HepG2 (cell line): Measurements from ENCODE around the gene TTC28. TPM values are rescaled to one million over a fixed set of nuclear protein-coding genes. Genes with fewer than 3 reads are reported as not detected.
A peak's percentile ranks its signal among the peaks of the same experiment; 100 is the strongest.
"Not testable (repeated sequence)": the region's sequence is repeated elsewhere in the genome, so short reads cannot be mapped to it uniquely, and the experiment has no call there.

Experiments
- ATAC-seq: fragments of 200-7000 bp; cut with Tn5 transposase; 3 replicates; pipeline ENCODE4 v1.9.1; 2020; ENCODE audit warnings: mild to moderate bottlenecking, moderate library complexity
- BruUV-seq: library from RNA; stranded (reverse); fragments of 400-500 nt; replicated peaks from 2 replicates; lab custom pipeline; 2021; lab: Mats Ljungman, UMichigan
- CTCF ChIA-PET: fragments of 300-600 bp; formaldehyde crosslinking; extraction: SDS; loops from one replicate; lab custom pipeline; 2021; ENCODE audit warnings: low total read pairs, inconsistent platforms, low intra/inter-chr PET ratio; lab: Yijun Ruan, JAX
- POLR2A ChIA-PET: fragments of 350-600 bp; sonication (Branson Sonifier 250); formaldehyde crosslinking; loops from one replicate; lab custom pipeline; 2020; ENCODE audit warnings: antibody characterized with exemption, inconsistent platforms; lab: Yijun Ruan, JAX
- DNase-seq: peaks from one replicate; pipeline ENCODE4 v3.0.0-alpha.2; 2015; ENCODE audit warnings: low spot score
- FAIRE-seq: peaks from 3 replicates; lab custom pipeline; 2011; peaks lifted over from hg19 to GRCh38; lab: Jason Lieb, UNC
- H2AFZ ChIP-seq: one replicate; pipeline ENCODE4 v1.6.1; 2011; ENCODE audit warnings: low read length, inconsistent platforms
- H3K27ac ChIP-seq: fragments of 300-600 bp; 3 replicates; pipeline ENCODE4 v1.8.0; 2011; ENCODE audit warnings: mixed run types, mild to moderate bottlenecking, mixed read lengths, low read length, inconsistent platforms; ENCODE audit not compliant: insufficient read depth; ENCODE audit errors: extremely low read length
- H3K27me3 ChIP-seq, 2 experiments: fragments of 200-600 bp in 1 of 2; 2 replicates in 1 of 2; 3 replicates in 1 of 2; pipeline versions ENCODE4 v1.6.0 to v1.8.0; 2011; ENCODE audit warnings: low read length in 2 of 2, mild to moderate bottlenecking in 2 of 2, moderate library complexity in 2 of 2, inconsistent platforms in 1 of 2; ENCODE audit not compliant: insufficient read depth in 2 of 2, control insufficient read depth in 1 of 2
- H3K36me3 ChIP-seq, 2 experiments: fragments of 200-600 bp in 1 of 2; replicated peaks in 1 of 2; 2 replicates in 1 of 2; 3 replicates in 1 of 2; pipeline versions ENCODE4 v1.5.1 to v1.8.0; 2011; ENCODE audit warnings: low read length in 2 of 2, inconsistent platforms in 1 of 2; ENCODE audit not compliant: insufficient read depth in 2 of 2, control insufficient read depth in 1 of 2
- H3K4me1 ChIP-seq: 2 replicates; pipeline ENCODE4 v1.5.1; 2012; ENCODE audit warnings: low read length, inconsistent platforms; ENCODE audit not compliant: insufficient read depth
- H3K4me2 ChIP-seq: 2 replicates; pipeline ENCODE4 v1.6.0; 2011; ENCODE audit warnings: low read depth, low read length, inconsistent platforms
- H3K4me3 ChIP-seq, 3 experiments: fragments of 200-600 bp in 1 of 3; sonication (generic), shearing (Covaris generic) in 1 of 3; replicated peaks in 1 of 3; 2 replicates each; pipeline ENCODE4 v1.5.1; 2011 to 2016; ENCODE audit warnings: low read length in 3 of 3, inconsistent platforms in 2 of 3, low read depth in 2 of 3, mild to moderate bottlenecking in 2 of 3, control low read depth in 1 of 3, mixed read lengths in 1 of 3; ENCODE audit not compliant: insufficient read depth in 1 of 3
- H3K79me2 ChIP-seq: one replicate; pipeline ENCODE4 v1.6.1; 2011; ENCODE audit warnings: low read length, inconsistent platforms; ENCODE audit not compliant: insufficient read depth
- H3K9ac ChIP-seq: 2 replicates; pipeline ENCODE4 v1.6.0; 2011; ENCODE audit warnings: mild to moderate bottlenecking, low read depth, low read length, inconsistent platforms; ENCODE audit not compliant: insufficient read depth
- H3K9me3 ChIP-seq: 2 replicates; pipeline ENCODE4 v1.5.1; 2012; ENCODE audit warnings: mild to moderate bottlenecking, low read length
- H4K20me1 ChIP-seq: 2 replicates; pipeline ENCODE4 v1.6.0; 2011; ENCODE audit warnings: inconsistent platforms, mild to moderate bottlenecking, low read length, moderate library complexity; ENCODE audit not compliant: insufficient read depth
- ARID5B ChIP-seq: IDR thresholded peaks from 2 replicates; pipeline ENCODE4 v1.4.0; 2020; ENCODE audit warnings: mild to moderate bottlenecking, missing genetic modification reagents
- ATF3 ChIP-seq: sonication (generic); formaldehyde crosslinking; IDR thresholded peaks from 2 replicates; pipeline ENCODE4 v1.4.0; 2020; ENCODE audit warnings: missing genetic modification reagents
- CREB1 ChIP-seq, 2 experiments: fragments of 450-650 bp in 1 of 2; IDR thresholded peaks; 2 replicates each; pipeline ENCODE4 v1.6.1; 2016 to 2017; ENCODE audit warnings: control low read depth in 1 of 2, mild to moderate bottlenecking in 1 of 2, missing compliant biosample characterization in 1 of 2, missing genetic modification characterization in 1 of 2
- DPF2 ChIP-seq: sonication (generic); formaldehyde crosslinking; IDR thresholded peaks from 2 replicates; pipeline ENCODE4 v1.4.0; 2020; ENCODE audit warnings: mild to moderate bottlenecking, low read depth, missing genetic modification reagents, borderline replicate concordance
- EP300 ChIP-seq, 3 experiments: sonication (generic) in 1 of 3; formaldehyde crosslinking in 1 of 3; IDR thresholded peaks; 2 replicates each; pipeline versions ENCODE4 v1.5.1 to v1.6.1; 2011 to 2020; ENCODE audit warnings: low read depth in 2 of 3, low read length in 2 of 3, borderline replicate concordance in 1 of 3, improper control_type of control experiment in 1 of 3, mild to moderate bottlenecking in 1 of 3, missing genetic modification reagents in 1 of 3, moderate library complexity in 1 of 3
- HHEX ChIP-seq: IDR thresholded peaks from 2 replicates; pipeline ENCODE4 v1.6.1; 2016; ENCODE audit warnings: control low read depth
- HOMEZ ChIP-seq: IDR thresholded peaks from 2 replicates; pipeline ENCODE4 v1.6.1; 2016; ENCODE audit warnings: low read depth
- LCORL ChIP-seq, 2 experiments: fragments of 450-650 bp in 1 of 2; sonication (generic) in 1 of 2; formaldehyde crosslinking in 1 of 2; IDR thresholded peaks; 2 replicates each; pipeline versions ENCODE4 v1.5.0 to v1.6.1; 2017 to 2020; ENCODE audit warnings: antibody characterized with exemption in 1 of 2, missing genetic modification reagents in 1 of 2
- RXRB ChIP-seq: IDR thresholded peaks from 2 replicates; pipeline ENCODE4 v1.6.1; 2016; ENCODE audit warnings: borderline replicate concordance, missing genetic modification reagents, missing compliant biosample characterization
- SAP130 ChIP-seq: IDR thresholded peaks from 2 replicates; pipeline ENCODE4 v1.6.1; 2016; ENCODE audit warnings: low read depth
- SOX6 ChIP-seq, 2 experiments: fragments of 450-650 bp in 1 of 2; sonication (generic) in 1 of 2; formaldehyde crosslinking in 1 of 2; IDR thresholded peaks; 2 replicates each; pipeline versions ENCODE4 v1.4.0 to v1.6.1; 2017 to 2020; ENCODE audit warnings: antibody characterized with exemption in 1 of 2, mild to moderate bottlenecking in 1 of 2, missing genetic modification reagents in 1 of 2
- ZMYM2 ChIP-seq: sonication (generic); formaldehyde crosslinking; IDR thresholded peaks from 2 replicates; pipeline ENCODE4 v1.8.0; 2022; ENCODE audit warnings: mild to moderate bottlenecking, missing genetic modification reagents
- ZNF414 ChIP-seq: sonication (generic); formaldehyde crosslinking; IDR thresholded peaks from 2 replicates; pipeline ENCODE4 v1.5.0; 2020; ENCODE audit warnings: missing genetic modification reagents
- WGBS: methylation state at CpG from one replicate; pipeline ENCODE4 v1.1.6; 2017; ENCODE audit warnings: low lambda C conversion rate; 5-methylcytosine and 5-hydroxymethylcytosine counted together
- in situ Hi-C: cut with HindIII; loops from 2 replicates; pipeline ENCODE4 v1.10.0; 2017; ENCODE audit warnings: low pct_unique_long_range_greater_than_20kb; ENCODE audit not compliant: extremely low pct_ligation_motif_present
- intact Hi-C: fragments of 100-400 bp; cut with micrococcal nuclease; formaldehyde crosslinking; loops from one replicate; pipeline ENCODE4 v1.10.0; 2022; ENCODE audit not compliant: unreplicated experiment
- polyA plus RNA-seq, 8 experiments: library from polyadenylated mRNA; depleted of rRNA in 3 of 8; stranded (reverse) in 7 of 8; unstranded in 1 of 8; fragments of >200 nt; fragmentation: Illumina TruSeq in 4 of 8; extraction: Trizol in 4 of 8; gene quantifications; 2 replicates each; pipeline versions ENCODE4 v1.2.1 to v1.2.3, GENCODE V29; 2011 to 2016; ENCODE audit warnings: low read depth in 4 of 8, missing spikeins in 1 of 8, mixed read lengths in 1 of 8; ENCODE audit not compliant: insufficient read depth in 1 of 8
- total RNA-seq, 5 experiments: library from RNA; depleted of rRNA; stranded (reverse); fragments of >200 nt; fragmentation: Illumina TruSeq; extraction: Trizol; gene quantifications; 2 replicates each; pipeline ENCODE4 v1.2.3, GENCODE V29; 2016; ENCODE audit warnings: low read depth in 1 of 5

The TTC28 gene
- total and polyA plus RNA-seq, 2 of the 13 experiments (the other 11 are each of a cell fraction or from before 2014, with no cell fraction given) = 4.2 to 13.1 TPM

- ATAC-seq (peak; percentile 87), DNase-seq (peak; percentile 85)
- H3K9ac ChIP-seq; H3K36me3 ChIP-seq; intact Hi-C loops; in situ Hi-C loops; FAIRE-seq; BruUV-seq; H3K27me3 ChIP-seq; CTCF ChIA-PET; H3K4me2 ChIP-seq; H3K4me3 ChIP-seq; H3K9me3 ChIP-seq; H2AFZ ChIP-seq; H4K20me1 ChIP-seq; H3K79me2 ChIP-seq; TF ChIP-seq EP300 (CRISPR knock-in tag; IDR thresholded peaks at IDR 0.05; ENCODE audit: borderline replicate concordance); LCORL (IDR thresholded peaks at IDR 0.05); SOX6 (IDR thresholded peaks at IDR 0.05): not testable (repeated sequence)
- Histone ChIP-seq H3K27ac (peak overlapping the region; percentile 66), H3K4me1 (peaks cover 26% of the 10 kb centered on the region)
- 82% methylated on average over 12 of the region's 12 CpGs for WGBS
- POLR2A ChIA-PET = interaction anchor here (0.7 kb wide), 1 partner anchor 235 kb away, joined by 3 read pairs; no protein-coding TSS in a partner anchor
- TF ChIP-seq RXRB (CRISPR knock-in tag) = peak; percentile 46; the same call in 1 of the 2 replicates
- TF ChIP-seq SAP130 = peak; percentile 44
- TF ChIP-seq EP300 (IDR thresholded peaks at IDR 0.05; ENCODE audit: low read depth in 2 of 2, low read length in 2 of 2) = peak; percentile 44 to 56; a peak in 2 of 4 replicates
- 0 out of 2 replicates have a peak, but pooled peaks have one; percentile 33 for TF ChIP-seq LCORL (CRISPR knock-in tag; IDR thresholded peaks at IDR 0.05)
- TF ChIP-seq ZMYM2 (CRISPR knock-in tag) = peak; percentile 51
- TF ChIP-seq ATF3 (CRISPR knock-in tag) = peak; percentile 84
- peak; percentile 54; the same call in 1 of the 2 replicates for TF ChIP-seq DPF2 (CRISPR knock-in tag)
- TF ChIP-seq ARID5B (CRISPR knock-in tag) = peak; percentile 57
- TF ChIP-seq CREB1 (IDR thresholded peaks at IDR 0.05) = peak; percentile 17; the same call in 1 of the 2 replicates
- peak; percentile 4; the same call in 1 of the 2 replicates for TF ChIP-seq CREB1 (CRISPR knock-in tag; IDR thresholded peaks at IDR 0.05)
- TF ChIP-seq HHEX (CRISPR knock-in tag) = 0 out of 2 replicates have a peak, but pooled peaks have one; percentile 16
- TF ChIP-seq ZNF414 (CRISPR knock-in tag) = 0 out of 2 replicates have a peak, but pooled peaks have one; percentile 43
- TF ChIP-seq SOX6 (CRISPR knock-in tag; IDR thresholded peaks at IDR 0.05) = peak; percentile 18; the same call in 1 of the 2 replicates
- TF ChIP-seq HOMEZ = peak; percentile 98
These were observed 112.6 kb downstream of the TTC28 start for GRCh38 chr22:28566920-28567499.
